ENCODE measurements around the gene LMF2.

- TF ChIP-seq CTCF (conservative IDR thresholded peaks at IDR 0.05; ENCODE audit: low read depth, low read length) (no peak), POLR2A (IDR thresholded peaks at IDR 0.05; ENCODE audit: low read depth, low read length) (no peak), MAFK (IDR thresholded peaks at IDR 0.05; ENCODE audit: low read depth, low read length) (no peak), RCOR1 (IDR thresholded peaks at IDR 0.05; ENCODE audit: insufficient replicate concordance, low read length) (no peak)
These were observed 40.8 kb upstream of the LMF2 start for GRCh38 chr22:50548040-50548920.

Measured in IMR-90 (cell line).